ENCODE results near the gene ULBP3.
A peak's percentile ranks its signal among the peaks of the same experiment; 100 is the strongest.
"Not testable (repeated sequence)": the region's sequence is repeated elsewhere in the genome, so short reads cannot be mapped to it uniquely, and the experiment has no call there.

Gene ULBP3

DNA sequence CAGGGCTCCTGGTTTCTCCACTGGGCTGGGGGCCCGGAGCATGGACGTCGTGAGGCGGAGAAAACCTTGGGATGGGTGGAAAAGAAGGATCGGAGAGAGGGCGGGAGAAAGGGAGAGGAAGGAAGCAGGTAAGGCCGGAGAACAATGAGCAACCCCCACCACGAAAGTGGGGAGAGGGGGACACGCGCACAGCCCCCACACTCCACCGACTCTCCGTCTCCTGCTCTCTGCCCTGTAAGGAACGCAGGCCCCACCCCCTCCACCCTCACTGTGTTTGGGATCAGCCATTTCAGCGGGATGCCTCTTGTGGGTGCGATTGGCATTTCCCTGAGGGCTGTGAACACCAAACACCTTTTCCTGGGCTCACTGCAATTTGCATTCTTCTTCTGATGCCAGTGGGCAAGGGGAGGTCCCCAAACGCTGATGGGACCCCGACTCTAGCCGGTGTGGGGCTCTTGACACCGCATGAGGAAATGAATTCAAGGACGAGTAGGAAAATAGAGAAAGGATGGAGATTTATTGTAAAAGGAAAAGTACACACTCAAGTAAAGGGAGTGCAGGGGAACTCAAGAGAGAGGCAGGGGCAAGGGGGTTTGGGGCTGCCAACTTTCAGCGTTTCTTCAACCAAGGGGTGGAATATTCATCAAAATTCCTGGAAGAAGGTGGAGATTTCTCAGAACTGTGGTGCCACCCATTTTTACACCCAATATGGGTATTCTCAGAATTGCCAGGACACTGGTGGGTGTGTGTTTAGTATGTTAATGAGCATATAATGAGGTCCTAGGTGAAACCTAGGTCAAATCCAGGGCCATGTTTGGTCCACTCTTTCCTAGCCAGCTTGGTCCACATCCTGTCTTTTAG, 30.5 kb downstream of the ULBP3 start:
- no peak for DNase-seq

GRCh38 chr6:150037526-150038201, 31.3 kb downstream of the ULBP3 start:
- no peak for DNase-seq

DNA sequence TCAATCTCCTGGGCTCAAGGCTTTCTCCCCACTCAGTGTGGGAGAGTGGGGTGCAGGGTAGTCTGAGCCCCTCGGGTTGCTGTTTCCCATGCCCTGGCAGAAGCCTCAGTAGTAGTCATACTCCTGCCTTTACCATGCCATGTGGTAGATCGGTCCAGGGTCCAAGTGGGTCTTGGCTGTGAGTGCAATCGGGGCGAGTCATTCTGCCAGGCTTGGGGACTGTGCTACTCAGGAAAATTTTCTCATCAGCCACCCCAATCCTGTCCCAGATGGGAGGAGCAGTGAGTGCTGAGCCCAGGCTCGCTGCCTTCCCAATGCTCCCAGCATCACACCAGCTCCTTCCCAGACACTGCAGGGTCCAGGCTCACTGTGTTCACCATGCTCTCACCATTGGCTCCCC, 32.8 kb downstream of the ULBP3 start:
- no peak for DNase-seq

DNA sequence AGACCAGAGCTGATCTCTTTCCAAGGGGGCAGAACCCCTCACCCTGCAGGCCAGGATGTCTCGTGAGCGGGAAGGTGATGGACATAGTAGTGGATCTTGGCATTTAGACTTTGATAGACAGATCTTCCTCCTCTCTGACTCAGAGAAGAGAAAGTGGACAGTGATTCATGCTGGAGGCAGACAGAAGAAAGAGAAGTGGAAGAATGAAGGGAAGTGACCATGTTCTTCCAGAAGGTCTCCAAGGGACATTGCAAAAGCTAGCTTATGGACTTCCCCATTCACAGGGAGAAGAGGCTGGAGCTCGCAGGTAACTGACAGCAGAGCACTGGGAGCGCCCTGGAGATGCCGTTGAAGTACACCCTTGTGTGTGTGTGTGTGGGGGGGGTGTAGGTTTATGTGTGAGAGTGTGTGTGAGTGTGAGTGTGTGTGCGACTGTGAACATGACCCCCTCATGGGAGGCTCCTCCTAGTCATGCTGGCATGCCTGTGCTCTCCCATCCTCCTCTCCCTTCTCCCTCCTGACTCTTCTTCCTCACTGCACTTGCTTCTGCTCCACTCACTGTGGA, 35.6 kb downstream of the ULBP3 start:
- DNase-seq = no peak

GRCh38 chr6:150032598-150032997, 36.3 kb downstream of the ULBP3 start:
- DNase-seq = no peak

DNA sequence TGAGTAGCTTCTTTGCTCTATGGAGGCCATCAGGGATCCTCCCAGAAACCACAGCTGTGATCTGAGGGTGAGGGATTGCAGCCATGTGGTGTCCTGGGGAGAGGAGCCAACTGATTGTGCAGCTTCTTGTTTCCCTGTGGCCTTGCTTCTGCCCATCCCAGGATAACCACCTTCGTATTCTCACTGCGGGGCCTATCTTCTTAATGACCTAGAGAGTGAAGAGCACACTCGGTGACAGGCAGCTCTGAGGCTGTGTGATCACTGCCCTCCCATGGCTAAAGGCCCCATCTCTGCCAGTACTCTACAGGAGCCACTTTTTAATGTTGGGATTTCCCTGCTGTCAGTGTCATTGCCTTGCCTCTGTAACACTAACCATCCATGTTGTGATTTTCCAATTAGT, 38.3 kb downstream of the ULBP3 start:
- DNase-seq = no peak

GRCh38 chr6:150029749-150030148, 39.2 kb downstream of the ULBP3 start:
- DNase-seq = no peak

DNA sequence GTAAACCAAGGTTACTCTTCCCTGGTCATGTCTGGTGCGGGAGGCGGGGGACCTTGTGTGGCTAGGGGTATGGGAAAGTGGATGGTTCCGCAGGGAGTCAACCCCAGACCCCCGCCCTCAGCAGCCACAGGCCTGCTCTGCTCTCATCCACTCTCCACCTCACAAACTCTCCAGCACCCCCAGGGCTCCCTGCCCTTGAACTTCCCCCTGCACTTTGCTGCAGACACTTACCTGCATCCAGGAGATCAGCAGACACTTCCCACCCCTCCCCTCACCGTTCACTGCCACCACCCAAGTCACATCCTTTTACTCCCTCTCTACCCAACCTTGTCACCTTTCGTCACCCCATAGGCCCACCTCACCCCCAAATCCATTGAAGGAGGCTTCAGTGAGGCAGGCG, 39.6 kb downstream of the ULBP3 start:
- DNase-seq = no peak

GRCh38 chr6:150028799-150029198, 40.1 kb downstream of the ULBP3 start:
- no peak for DNase-seq

DNA sequence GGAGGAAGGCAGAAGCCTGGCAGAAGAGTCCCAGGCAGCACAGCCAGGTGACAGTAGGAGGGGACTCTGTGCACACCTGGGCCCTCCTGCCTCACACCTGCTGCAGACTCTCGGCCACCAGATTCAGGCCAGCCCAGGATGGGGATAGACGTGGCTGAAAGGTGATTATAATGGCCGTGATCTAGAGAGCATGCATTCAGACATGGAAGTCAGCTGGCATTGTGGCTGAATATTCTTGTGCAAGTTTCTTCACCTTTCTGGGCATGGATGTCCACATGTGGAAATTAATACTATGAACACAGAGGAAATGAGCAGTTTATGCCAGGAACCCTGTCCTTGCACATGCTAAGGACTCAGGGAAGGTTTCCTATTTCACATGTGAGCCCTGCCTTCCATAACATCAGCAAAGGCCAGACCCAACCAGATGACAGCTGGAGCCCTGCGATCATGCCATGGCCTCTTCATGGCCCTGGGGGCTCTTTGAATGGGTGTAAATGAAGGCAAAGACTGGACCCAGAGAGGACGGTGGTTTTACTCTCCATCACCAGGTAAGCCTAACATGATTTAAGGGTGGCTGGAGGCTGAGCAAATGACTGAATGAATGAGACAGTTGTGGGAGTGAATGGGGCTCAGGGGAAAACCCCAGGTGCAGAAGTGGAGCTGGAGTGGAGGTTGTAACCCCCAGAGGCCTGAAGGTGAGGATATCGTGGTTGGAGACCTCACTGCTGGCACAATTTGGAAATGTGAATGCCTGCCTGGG, 40.9 kb downstream of the ULBP3 start:
- DNase-seq = no peak

GRCh38 chr6:150026976-150027805, 41.7 kb downstream of the ULBP3 start:
- DNase-seq = no peak

DNA sequence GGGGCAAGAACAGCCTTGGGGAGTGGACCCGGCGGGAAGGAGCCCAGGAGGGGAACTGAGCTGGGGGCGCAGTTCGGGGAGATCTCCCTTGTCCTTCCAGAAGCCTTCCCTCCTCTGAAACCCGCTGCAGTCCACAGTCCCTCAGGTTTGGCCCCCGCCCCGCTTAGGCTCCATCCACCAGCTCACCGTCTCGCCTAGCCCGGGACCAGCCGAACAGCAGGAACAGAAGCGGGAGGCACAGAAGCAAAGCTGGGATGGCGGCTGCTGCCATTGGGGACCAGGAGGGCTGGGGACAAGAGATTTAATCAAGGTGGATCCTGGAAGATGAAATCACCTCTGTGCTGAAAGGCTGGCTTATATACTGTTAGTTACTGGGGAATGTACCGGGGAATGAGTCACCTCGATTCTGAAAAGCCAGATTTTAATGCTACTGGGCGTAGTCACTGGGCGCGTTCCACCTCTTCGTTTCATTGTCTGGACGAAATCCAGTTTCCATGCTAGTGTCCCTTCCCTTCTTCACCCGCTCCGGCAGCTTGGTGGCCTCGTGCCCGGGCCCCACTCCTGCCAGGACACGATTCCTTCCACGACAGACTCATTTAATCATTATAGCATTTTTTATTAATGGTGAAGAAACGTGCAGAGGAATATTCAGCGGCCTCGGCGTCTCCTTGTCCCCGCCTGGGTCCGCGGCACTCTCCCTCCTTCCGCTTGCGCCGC, 43.6 kb downstream of the ULBP3 start, which contains the start of gene RAET1L:
Gene RAET1L (minus strand): TSS at position 332 of the 717 bp plus-strand sequence. CDS start 61 bp downstream, at position 271.
- no peak for DNase-seq

- no peak for DNase-seq
These were observed 44.2 kb downstream of the ULBP3 start for GRCh38 chr6:150024646-150025155.

DNA sequence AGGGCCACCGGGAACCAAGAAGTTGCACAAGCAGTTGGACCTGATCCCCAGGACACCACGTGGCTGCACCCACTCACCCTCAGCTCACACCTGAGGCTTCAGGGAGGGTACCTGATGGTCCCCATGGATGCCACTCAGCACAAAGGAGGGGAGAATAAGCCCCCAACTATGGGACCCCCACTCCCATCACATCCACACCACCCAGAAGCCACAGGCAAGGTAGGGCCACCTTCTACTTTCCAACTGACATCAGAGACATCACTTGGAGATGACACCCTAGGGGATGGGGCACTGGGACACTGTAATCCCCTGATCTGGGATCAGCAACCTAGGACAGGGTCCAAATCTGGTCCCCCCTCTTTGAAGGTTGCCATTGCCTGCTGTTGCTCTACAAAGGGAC, 44.9 kb downstream of the ULBP3 start:
- not testable (repeated sequence) for DNase-seq

- DNase-seq = not testable (repeated sequence)
These were observed 47.1 kb downstream of the ULBP3 start for GRCh38 chr6:150021870-150022269.

DNA sequence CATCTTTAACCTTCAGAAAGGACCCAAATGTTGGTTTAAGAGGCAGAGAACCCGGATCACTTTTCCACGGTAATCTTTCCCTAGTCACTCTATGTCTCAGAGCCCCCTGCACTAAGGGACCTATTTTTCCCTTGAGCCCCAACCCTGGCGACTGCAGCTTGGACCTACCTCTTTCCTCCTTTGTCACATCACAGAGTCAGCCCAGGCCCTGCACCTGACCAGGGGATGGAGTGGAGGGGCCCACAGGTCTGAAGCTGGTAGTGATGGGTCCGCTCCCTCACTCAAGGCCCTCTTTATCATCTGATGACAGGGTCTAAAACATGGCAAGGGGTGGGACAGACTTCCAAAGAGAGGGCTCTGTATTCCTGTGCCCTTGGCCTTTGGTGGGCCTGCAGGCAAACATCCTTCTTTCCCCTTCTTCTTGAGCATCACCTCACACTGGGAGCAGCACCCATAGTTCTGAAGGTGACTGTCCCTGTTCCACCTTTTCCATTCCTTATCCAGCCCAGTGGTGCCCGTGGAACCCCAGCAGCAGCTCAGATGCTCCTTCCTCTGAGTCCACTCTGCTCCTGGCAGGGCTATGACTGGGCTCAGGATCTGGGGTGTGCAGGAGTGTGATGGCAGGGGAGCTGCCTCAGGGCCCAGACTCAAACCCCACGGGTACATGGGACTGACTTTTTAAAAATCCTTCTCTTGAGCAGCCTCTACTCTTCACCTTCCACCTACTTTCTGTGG, 49.9 kb downstream of the ULBP3 start:
- no peak for DNase-seq

- not testable (repeated sequence) for DNase-seq
These were observed 51.8 kb downstream of the ULBP3 start for GRCh38 chr6:150017186-150017521.

- peak; percentile 57 to 60 for DNase-seq
These were observed 52.4 kb downstream of the ULBP3 start for GRCh38 chr6:150016324-150017185.

GRCh38 chr6:150015281-150016001, 53.5 kb downstream of the ULBP3 start:
- DNase-seq = not testable (repeated sequence)
